GM19467 (cell line): ENCODE data around the gene CDK4.

Experiments
- ATAC-seq: cut with Tn5 transposase; IDR thresholded peaks from one replicate; pipeline ENCODE4 v1.9.1; 2021; ENCODE audit warnings: mild to moderate bottlenecking, moderate library complexity; ENCODE audit not compliant: unreplicated experiment

The CDK4 gene

DNA sequence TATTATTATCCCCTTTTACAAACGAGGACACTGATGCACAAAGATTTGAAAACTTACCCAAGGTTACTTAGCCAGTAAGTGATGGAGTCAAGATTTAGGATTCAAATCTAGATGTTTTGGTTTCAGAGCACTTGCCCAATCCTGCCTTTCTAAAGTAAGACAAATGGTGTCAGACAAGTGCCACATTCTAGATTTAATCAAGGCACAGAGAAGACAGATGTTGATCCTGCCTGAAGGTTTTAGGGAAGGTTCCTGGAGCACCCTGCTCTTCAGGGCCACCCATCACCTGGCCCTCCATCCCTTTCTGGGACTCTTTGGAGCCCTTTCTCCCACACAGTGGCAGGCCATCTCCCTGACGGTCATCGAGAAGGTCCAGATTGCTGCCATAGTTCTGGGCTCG is 5.7 kb upstream of the CDK4 start:
- no peak for ATAC-seq

DNA sequence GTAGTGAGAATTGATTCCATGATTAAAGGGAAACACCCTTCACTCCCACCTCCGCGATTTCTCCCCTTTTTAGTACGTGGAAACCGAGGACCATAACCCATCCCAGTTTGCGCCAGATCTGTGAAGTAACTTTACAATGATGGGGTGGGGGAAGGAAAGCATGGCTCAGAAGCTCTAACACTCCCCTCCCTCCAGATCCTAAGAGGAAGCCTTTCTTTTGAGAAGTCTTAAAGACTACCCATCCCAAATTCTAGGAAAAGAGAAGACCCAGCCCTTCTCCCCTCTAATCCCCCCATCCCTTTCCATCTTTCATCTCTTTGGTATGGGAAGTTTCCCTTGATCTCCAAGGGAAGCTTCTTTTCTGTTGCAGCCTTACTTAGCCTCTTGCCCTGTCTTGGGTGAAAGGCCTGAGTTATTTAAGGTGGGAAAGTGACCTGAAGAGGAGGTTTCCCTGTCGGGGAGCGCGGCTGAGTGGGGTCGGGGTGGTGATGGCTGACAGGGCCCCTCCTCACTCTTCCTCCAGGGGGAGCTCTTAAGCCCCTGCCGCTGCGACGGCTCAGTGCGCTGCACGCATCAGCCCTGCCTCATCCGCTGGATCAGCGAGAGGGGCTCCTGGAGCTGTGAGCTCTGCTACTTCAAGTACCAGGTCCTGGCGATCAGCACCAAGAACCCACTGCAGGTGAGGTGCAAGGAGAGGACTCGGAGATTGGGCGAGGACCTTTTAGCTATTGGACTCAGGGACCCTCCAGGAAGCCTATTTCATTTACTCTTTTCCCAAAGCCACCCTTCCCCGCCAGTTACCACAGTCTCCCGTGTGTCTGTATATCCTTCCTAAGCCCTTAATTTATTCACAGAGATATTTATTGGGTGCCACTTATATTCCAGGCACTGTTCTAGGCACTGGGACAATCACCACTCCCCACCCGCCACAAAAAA is 4.6 kb upstream of the CDK4 start:
- ATAC-seq: no peak

DNA sequence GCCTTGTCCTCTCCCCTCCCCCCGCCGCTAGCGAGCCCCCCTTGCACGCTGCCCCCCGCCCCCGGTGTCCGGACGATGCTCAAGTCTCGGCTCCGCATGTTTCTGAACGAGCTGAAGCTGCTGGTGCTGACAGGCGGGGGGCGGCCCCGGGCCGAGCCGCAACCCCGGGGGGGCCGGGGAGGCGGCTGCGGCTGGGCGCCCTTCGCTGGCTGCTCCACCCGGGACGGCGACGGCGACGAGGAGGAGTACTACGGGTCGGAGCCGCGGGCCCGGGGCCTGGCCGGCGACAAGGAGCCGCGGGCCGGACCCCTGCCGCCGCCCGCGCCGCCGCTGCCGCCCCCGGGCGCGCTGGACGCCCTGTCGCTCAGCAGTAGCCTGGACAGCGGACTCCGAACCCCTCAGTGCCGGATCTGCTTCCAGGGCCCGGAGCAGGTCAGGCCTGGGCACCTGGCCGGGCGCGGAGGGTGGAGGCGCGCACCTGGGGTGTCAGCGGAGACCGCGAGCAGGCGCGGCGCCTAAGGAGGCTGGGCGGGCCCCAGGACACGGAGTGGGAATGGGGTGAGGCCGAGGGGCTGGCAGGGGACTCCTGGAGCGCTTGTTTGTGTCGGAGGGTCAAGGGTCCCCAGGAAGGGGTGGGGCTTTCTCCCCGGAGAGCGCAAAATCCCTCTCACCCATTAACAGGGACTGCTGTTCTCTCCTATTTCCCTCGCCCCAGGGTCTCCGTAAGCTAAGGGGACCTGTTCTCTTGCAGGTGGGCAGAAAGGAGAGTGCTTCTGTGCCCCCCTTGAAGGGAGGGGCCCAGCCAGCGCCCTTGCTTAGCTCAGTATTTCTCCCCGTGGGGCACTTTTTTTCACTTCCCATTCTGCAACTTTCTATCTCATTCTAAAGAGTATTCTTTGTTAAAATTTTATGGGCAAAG is 3.6 kb upstream of the CDK4 start:
- no peak for ATAC-seq

DNA sequence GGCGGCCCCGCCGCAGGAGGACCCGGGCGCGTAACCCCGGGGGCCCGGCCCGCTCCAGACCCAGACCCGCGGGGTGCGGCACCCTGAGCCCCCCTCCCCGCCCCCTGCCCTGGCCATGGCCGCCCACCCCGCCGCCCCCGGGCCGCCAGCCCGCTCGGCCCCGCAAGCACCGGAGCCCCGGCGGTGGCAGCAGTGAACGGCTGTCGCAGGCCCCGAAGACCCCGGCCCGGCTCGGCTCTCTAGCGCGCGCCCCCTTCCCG is 3.0 kb upstream of the CDK4 start:
- no peak for ATAC-seq

DNA sequence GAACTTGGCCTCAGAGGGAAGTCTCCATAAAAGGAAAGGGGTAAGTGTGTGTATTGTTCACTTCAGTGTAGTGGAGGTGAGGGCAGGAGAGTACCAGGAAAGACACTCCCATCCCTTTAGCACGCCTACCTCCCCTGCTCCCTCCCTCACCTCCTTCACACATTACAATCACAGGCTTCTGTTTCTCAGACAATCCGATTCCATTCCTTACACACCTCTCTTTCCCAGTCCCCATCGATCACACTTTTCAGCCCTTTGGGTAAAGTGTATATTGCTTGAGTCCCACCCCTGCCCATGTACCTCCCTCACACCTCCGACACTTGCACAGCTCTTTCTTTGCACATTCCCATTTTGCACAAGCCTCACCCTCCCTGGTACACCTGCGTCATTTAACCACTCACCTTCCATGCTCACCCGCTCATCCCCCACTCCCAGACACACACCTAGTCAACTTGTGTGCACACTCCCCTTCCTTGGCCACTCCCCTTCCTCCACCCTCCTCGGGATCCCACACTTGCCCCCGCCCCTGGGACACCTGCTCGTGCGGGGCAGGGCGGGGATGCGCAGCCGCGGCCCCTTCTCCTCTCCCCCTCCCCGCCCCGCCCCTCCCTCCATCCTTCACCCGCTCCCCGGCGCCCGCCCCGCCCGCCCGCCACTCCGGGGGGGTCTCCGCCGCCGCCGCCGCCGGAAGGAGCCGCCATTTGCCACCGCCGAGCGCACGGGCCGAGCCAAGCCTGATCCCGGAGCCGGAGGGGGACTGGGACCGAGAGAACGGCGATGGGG is 2.5 kb upstream of the CDK4 start, which contains the start of gene MARCHF9:
MARCHF9 (plus strand) TSS at position 693 of the 783 bp plus-strand sequence. CDS start 426 bp downstream, outside the sequence.
- peak; percentile 23 for ATAC-seq

DNA sequence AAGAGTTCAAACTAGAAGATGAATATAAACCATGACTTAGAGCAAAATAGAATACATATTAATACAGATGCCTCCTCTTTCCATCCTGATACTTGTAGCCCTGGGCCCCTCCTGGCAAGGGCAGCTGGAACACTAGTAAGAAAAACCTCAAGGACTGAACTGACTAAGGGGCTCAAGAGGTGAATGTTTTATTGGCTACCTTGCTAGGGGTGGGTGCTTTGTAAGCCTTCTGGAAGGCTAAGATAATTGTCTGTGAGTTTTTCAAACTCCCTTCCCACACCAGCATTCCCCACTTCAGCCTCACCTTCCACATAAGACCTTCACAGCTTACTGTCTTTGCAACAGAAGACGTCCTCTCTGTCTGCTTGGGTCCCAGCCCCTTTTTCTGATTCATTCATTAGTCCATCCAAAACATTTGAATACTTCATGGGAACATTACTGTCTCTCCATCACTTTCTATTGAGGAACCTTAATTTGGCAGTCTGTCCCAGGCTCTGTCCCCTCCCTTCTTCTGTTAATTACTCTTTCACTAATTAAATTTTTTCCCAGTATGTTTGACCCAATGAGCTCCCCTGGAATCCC is 1.7 kb upstream of the CDK4 start:
- no peak for ATAC-seq

DNA sequence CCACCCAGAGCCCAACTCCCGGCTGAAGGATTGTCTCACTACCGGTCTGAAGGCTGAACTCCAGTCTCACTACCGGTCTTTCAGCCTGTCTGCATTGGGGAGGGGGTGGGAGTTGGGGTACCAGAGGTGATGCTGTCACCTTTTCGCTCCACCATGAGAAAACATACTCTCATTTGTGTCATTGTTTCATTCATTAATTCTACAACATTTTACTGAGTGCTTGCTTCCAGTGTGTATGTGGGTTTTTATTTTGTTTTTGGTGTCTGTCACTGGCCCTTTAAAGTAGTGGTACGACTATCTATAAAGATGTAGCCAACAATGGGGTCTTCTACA is 524 bp upstream of the CDK4 start:
- ATAC-seq: no peak

DNA sequence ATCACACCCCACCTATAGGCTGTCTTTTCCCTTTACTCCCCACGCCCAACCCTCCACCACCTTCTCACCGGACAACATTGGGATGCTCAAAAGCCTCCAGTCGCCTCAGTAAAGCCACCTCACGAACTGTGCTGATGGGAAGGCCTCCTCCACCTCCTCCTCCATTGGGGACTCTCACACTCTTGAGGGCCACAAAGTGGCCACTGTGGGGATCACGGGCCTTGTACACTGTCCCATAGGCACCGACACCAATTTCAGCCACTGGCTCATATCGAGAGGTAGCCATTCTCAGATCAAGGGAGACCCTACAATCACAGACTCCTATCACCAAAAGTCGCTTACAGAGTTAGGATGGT is 700 bp downstream of the CDK4 start:
- ATAC-seq: no peak

DNA sequence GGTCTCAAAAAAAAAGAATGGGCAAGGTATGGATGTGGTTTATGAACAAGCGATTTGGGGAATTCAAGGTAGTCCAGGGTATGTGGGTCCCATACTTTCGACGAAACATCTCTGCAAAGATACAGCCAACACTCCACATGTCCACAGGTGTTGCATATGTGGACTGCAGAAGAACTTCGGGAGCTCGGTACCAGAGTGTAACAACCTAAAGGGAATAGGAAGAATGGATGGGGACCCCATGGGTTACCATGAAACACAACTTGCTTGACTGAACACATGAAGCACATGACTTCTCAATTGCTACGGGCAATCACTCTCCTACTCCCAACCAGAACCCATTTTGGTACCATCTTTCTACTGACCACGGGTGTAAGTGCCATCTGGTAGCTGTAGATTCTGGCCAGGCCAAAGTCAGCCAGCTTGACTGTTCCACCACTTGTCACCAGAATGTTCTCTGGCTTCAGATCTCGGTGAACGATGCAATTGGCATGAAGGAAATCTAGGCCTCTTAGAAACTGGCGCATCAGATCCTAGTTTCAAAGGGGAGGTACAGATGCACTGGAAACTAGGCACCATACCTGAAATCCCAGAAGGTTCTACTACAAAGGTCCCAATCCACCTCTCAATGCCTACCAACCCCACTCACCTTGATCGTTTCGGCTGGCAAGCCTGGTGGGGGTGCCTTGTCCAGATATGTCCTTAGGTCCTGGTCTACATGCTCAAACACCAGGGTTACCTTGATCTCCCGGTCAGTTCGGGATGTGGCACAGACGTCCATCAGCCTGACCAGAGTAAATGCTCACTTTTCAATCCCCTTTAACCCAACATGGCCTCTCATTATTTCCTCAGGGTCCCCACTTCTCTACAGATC is 1.3 kb downstream of the CDK4 start:
- no peak for ATAC-seq

DNA sequence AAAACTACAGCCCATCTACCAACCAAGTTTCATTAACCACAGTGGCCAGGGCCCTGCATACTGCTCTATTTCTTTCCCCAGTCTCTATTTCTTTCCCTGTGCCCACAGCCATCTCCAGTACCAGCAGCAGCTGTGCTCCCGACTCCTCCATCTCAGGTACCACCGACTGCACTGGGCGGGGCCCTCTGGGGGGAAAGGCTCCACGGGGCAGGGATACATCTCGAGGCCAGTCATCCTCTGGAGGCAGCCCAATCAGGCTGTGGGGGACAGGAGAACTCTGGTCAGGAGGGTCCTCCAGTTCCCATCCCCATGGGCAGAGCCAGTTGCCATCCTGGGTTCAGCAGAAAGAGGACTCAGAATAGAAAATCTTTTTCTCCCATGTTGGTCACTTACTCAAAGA is 3.0 kb downstream of the CDK4 start:
- ATAC-seq: no peak

DNA sequence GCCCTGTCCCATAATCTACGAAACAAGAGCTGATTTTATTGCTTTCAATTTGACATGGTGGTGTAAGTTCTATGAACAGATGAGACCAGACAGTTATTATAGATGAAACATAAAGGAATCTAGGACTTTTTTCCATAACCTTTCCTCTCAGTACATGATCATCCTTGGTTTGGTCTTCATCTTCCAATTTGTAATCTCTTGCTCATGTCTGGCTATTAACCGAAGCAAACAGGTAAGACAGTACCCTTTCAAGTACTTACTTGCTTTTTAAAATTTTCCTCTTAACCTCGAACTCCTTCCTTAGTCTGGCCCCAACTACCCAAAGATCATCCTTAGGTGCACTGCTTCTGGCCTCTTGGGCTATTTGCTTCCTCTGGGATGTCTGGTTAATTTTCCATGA is 6.1 kb downstream of the CDK4 start:
- ATAC-seq: no peak

DNA sequence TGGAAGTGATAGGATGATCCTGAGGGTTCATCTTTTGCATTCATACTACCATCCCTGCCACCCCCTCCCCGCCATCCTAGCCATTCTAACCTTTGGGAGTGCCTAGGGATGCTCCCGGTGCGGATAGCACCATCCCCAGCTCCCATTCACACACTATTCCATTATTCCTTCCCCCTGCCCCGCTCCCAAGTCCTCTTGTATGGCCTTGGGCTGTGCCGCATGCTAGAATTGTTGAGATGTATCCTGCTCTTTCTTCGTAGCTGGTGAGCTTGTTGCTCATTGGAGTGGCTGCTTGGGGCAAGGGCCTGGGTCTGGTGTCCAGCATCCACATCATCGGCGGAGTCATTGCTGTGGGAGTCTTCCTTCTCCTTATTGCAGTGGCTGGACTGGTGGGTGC is 6.6 kb downstream of the CDK4 start:
- ATAC-seq: no peak

DNA sequence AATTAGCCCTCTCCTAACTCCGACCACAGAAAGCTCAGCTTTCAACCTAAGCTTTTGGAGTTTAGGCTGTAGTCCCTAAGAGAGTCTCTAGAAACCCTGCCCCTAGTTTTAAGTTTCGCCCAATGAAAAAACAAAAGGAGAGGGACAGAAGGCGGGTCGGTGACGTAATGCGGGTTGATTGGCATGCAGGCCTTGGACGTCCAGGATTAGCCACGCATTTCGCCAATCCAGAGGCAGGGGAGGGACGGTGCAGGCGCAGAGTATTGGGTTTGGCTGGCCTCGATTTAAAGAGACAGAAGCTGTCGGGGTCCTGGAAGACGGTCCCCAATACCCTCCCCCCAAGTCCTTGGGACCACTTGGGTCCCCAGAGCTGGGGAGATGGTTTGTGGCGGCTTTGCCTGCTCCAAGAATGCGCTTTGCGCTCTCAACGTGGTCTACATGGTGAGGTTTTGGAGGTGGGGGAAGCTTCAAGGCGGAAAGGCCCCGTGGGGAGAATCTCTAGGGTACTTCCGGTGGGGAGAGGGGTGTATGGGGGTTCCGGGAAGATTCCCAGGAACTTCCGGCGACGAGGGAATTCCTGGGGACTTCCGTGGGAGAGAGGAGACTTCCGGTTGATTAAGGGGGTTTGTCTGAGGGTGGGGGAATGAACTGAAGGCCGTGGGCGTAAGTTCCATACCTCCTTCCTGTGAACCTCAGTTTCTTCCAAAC is 7.2 kb downstream of the CDK4 start, which contains the start of gene TSPAN31:
TSPAN31 (plus strand) TSS at position 263 of the 708 bp plus-strand sequence; CDS start at position 379, 116 bp downstream.
- ATAC-seq: peak; percentile 72

DNA sequence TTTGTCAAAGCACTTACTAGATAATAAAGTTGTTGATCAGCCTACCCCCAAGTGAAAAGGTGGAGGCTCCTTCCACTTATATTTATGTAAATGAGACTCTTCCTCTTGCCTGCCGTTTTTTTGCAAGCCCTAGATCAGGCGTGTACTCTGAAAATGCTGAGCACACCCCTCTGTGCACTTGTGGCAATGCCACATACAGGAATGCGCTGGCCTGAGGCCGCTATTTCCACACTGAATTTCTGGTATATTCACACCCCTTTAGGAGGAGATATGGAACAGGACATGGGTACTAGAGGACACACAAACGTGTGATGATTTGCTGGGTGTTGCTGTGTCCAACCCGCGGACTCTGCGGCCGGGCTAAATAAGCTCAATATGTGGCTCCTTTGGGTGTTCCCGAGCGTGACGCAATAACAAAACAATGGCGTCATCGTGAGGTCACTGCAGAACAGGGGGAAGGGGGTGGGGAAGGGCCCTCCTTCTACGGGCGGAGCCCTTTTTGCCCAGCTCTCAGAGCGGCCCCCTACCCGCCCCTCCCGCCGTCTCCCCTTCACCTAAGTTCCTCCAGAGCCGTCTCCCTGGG is 7.8 kb downstream of the CDK4 start:
- ATAC-seq: peak; percentile 16

DNA sequence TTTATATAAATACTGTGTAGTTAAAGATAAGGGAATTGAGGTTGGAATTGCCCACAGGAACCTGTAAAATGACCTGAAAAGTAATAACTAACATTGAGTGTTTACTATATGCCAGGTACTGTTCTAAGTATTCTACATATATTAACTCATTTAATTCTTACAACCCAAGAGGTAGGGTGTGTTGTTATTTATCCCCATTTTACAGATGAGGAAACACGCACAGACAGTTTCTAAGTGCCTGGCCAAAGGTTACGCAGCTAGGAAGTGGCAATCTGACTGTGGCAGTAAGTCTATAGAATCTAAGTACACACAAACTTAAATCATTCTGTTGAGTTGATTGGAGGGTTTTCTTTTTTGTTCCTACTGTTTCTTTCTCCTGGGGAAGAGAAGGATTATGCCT is 8.3 kb downstream of the CDK4 start:
- no peak for ATAC-seq

DNA sequence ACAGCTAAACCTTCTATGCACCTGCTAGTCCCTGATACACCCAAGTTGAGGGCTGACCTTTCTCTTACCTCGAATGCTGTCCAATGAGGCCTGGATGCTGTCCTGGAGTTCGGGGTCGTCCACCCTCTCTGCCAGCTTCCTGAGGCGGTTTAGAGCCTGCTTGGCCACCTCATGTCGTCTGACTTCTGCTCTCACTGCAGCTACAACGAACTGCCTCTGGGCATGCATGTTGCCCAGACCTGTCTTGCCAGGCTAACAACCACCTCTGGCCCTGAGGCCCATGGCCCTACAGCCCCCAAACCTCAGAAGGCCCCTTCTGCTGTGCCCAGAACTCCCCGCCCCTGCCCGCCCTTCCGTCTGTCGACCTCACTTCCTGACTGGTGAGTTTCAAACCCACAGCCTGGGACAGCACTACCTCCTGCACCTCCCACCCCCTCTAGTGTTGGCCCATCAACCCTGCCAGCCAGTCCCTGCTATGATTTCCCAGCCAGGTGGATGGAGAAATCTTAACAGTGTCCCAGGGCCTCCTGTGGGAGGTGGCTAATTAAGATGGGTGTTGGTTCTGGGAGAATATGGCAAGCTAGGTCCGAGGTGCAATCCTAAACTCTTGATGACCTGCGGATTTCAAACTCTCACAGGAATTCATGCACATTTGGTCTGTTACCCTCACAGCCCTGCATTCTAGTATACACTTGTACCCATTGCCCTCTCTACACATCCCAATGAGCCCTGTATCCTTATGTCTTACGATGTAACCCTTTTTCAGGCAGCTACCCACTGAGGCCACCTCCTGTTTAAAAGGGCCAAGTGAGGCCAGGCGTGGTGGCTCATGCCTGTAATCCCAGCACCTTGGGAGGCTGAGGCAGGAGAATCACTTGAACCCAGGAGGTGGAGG is 10.0 kb downstream of the CDK4 start:
- peak; percentile 46 for ATAC-seq

DNA sequence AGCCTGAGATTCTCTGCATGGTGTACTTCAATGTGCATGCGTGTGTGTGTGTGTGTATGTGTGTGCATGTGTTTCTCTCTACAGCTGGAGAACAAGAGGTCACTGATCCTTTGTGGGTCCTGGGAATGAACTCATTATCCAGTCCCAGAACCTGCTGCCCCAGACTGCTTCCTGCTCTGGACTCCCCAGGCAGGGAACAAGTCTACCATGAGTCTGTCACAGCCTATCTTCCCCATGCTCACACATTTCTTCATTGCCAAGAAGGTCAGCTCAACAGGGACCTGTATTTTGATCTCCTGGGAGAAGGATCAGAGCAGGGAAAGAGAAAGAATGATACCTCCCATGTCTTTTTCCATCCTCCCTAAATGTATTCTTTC is 10.7 kb downstream of the CDK4 start:
- no peak for ATAC-seq
